HepG2 (cell line): ENCODE measurements around the gene APOD. TPM values are rescaled to one million over a fixed set of nuclear protein-coding genes. Genes with fewer than 3 reads are reported as not detected.
A peak's percentile ranks its signal among the peaks of the same experiment; 100 is the strongest.

Source experiments
- ASH2L ChIP-seq: fragments of 300-600, 200-600 bp; sonication (generic); IDR thresholded peaks from 2 replicates; pipeline ENCODE4 v1.7.0; 2017; ENCODE audit warnings: low read depth, mild to moderate bottlenecking, moderate library complexity, mixed read lengths, low read length; ENCODE audit not compliant: insufficient read length
- EZH2 ChIP-seq: conservative IDR thresholded peaks from 2 replicates; pipeline ENCODE4 v1.6.1; 2012; ENCODE audit warnings: mild to moderate bottlenecking, low read depth, low read length, moderate library complexity
- FOXA1 ChIP-seq, 2 experiments: fragments of 450-650 bp in 1 of 2; sonication (generic) in 1 of 2; formaldehyde crosslinking in 1 of 2; IDR thresholded peaks; 2 replicates each; pipeline versions ENCODE4 v1.4.0 to v1.6.1; 2016 to 2020; ENCODE audit warnings: missing genetic modification reagents in 1 of 2
- GLI4 ChIP-seq: sonication (generic); formaldehyde crosslinking; IDR thresholded peaks from 2 replicates; pipeline ENCODE4 v1.5.1; 2020; ENCODE audit warnings: missing genetic modification reagents, mild to moderate bottlenecking, moderate library complexity, borderline replicate concordance
- HDAC2 ChIP-seq: sonication (generic); formaldehyde crosslinking; IDR thresholded peaks from 2 replicates; pipeline ENCODE4 v1.4.0; 2020; ENCODE audit warnings: missing genetic modification reagents
- HOXA9 ChIP-seq: sonication (generic); formaldehyde crosslinking; IDR thresholded peaks from 2 replicates; pipeline ENCODE4 v1.8.1; 2022; ENCODE audit warnings: missing genetic modification reagents, mild to moderate bottlenecking, moderate library complexity, borderline replicate concordance
- MTA3 ChIP-seq: sonication (generic); formaldehyde crosslinking; IDR thresholded peaks from 2 replicates; pipeline ENCODE4 v1.4.0; 2020; ENCODE audit warnings: missing genetic modification reagents
- NCOA1 ChIP-seq: sonication (generic); formaldehyde crosslinking; IDR thresholded peaks from 2 replicates; pipeline ENCODE4 v1.9.0; 2021; ENCODE audit warnings: missing genetic modification reagents
- PHB2 ChIP-seq: fragments of 450-650 bp; IDR thresholded peaks from 2 replicates; pipeline ENCODE4 v1.6.1; 2018; ENCODE audit not compliant: partially characterized antibody
- SAP130 ChIP-seq: IDR thresholded peaks from 2 replicates; pipeline ENCODE4 v1.6.1; 2016; ENCODE audit warnings: low read depth
- SIN3B ChIP-seq: fragments of 150-350 bp; IDR thresholded peaks from 2 replicates; pipeline ENCODE4 v1.6.1; 2014; ENCODE audit warnings: low read length
- TEAD3 ChIP-seq: optimal IDR thresholded peaks from 2 replicates; pipeline ENCODE3; 2016; ENCODE audit warnings: borderline replicate concordance
- ZNF446 ChIP-seq: sonication (generic); formaldehyde crosslinking; IDR thresholded peaks from 2 replicates; pipeline ENCODE4 v1.5.0; 2020; ENCODE audit warnings: mild to moderate bottlenecking, missing genetic modification reagents
- ZNF562 ChIP-seq: sonication (generic); formaldehyde crosslinking; IDR thresholded peaks from 2 replicates; pipeline ENCODE4 v1.8.0; 2022; ENCODE audit warnings: missing genetic modification reagents, borderline replicate concordance
- ZNF670 ChIP-seq: sonication (generic); formaldehyde crosslinking; IDR thresholded peaks from 2 replicates; pipeline ENCODE4 v1.8.0; 2022; ENCODE audit warnings: mild to moderate bottlenecking, missing genetic modification reagents, borderline replicate concordance
- ZNF713 ChIP-seq: sonication (generic); formaldehyde crosslinking; IDR thresholded peaks from 2 replicates; pipeline ENCODE4 v1.4.0; 2020; ENCODE audit warnings: mild to moderate bottlenecking, missing genetic modification reagents
- ZNF75D ChIP-seq: sonication (generic); formaldehyde crosslinking; IDR thresholded peaks from 2 replicates; pipeline ENCODE4 v1.8.1; 2023; ENCODE audit warnings: missing genetic modification reagents, mild to moderate bottlenecking, borderline replicate concordance
- ZNF790 ChIP-seq: sonication (generic); formaldehyde crosslinking; IDR thresholded peaks from 2 replicates; pipeline ENCODE4 v1.8.0; 2022; ENCODE audit warnings: missing genetic modification reagents, mild to moderate bottlenecking, borderline replicate concordance
- polyA plus RNA-seq, 8 experiments: library from polyadenylated mRNA; depleted of rRNA in 3 of 8; stranded (reverse) in 7 of 8; unstranded in 1 of 8; fragments of >200 nt; fragmentation: Illumina TruSeq in 4 of 8; extraction: Trizol in 4 of 8; gene quantifications; 2 replicates each; pipeline versions ENCODE4 v1.2.1 to v1.2.3, GENCODE V29; 2011 to 2016; ENCODE audit warnings: low read depth in 4 of 8, missing spikeins in 1 of 8, mixed read lengths in 1 of 8; ENCODE audit not compliant: insufficient read depth in 1 of 8
- total RNA-seq, 5 experiments: library from RNA; depleted of rRNA; stranded (reverse); fragments of >200 nt; fragmentation: Illumina TruSeq; extraction: Trizol; gene quantifications; 2 replicates each; pipeline ENCODE4 v1.2.3, GENCODE V29; 2016; ENCODE audit warnings: low read depth in 1 of 5
- TF ChIP-seq, protein P1 (sequence below): sonication (generic); formaldehyde crosslinking; IDR thresholded peaks from 2 replicates; pipeline ENCODE4 v1.4.0; 2020; ENCODE audit warnings: missing genetic modification reagents
- TF ChIP-seq, protein P2 (sequence below): sonication (generic); formaldehyde crosslinking; IDR thresholded peaks from 2 replicates; pipeline ENCODE4 v1.5.0; 2020; ENCODE audit warnings: missing genetic modification reagents, mild to moderate bottlenecking, borderline replicate concordance
- TF ChIP-seq, protein P3 (sequence below): sonication (generic); formaldehyde crosslinking; IDR thresholded peaks from 2 replicates; pipeline ENCODE4 v1.4.0; 2020; ENCODE audit warnings: low read depth, mild to moderate bottlenecking, missing genetic modification reagents
- TF ChIP-seq, protein P4 (sequence below): sonication (generic); formaldehyde crosslinking; IDR thresholded peaks from 2 replicates; pipeline ENCODE4 v1.4.0; 2020; ENCODE audit warnings: missing genetic modification reagents

The APOD gene
- total and polyA plus RNA-seq, 2 of the 13 experiments (the other 11 are each of a cell fraction or from before 2014, with no cell fraction given), result not detected

DNA sequence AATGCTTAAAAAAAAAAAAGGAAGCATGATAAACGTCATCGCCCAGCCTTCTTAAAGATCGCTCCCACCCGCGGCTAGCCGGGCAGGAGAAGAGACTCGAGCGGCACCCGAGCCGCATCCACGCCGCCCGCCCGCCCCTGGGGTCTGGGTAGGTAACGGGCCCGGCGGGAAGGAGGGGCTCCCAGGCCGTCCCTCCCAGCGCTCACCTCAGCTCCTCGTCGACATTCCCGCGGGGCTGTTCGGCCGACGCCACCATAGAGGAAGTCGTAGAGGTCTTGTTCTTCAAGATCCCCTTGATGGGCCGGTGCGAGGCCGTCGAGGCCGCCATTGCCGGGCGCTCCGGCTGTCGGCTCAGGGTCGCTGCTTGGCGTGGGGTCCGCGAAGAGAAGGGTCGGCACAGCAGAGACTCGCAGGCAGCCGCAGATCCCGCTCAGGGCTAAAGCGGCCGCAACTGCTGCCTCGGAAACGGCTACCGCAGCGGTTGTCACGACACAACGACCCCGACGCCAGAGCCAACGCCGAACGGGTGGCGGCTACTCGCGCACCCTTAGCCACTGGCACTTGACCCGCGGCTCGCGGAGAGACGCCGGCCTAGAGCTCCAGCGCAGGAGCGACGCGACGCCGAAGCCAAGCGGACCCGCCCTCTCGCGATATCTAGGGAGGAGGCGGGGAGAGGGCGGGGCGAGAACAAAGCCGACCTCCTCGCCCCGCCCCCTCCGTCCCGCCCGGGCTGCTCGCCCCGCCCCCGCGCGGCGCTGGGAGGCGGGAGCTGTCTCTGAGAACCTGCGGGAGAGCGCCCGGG is 40.8 kb downstream of the APOD start, which contains the start of gene PPP1R2 (continued):
- TF ChIP-seq, protein P1, sequence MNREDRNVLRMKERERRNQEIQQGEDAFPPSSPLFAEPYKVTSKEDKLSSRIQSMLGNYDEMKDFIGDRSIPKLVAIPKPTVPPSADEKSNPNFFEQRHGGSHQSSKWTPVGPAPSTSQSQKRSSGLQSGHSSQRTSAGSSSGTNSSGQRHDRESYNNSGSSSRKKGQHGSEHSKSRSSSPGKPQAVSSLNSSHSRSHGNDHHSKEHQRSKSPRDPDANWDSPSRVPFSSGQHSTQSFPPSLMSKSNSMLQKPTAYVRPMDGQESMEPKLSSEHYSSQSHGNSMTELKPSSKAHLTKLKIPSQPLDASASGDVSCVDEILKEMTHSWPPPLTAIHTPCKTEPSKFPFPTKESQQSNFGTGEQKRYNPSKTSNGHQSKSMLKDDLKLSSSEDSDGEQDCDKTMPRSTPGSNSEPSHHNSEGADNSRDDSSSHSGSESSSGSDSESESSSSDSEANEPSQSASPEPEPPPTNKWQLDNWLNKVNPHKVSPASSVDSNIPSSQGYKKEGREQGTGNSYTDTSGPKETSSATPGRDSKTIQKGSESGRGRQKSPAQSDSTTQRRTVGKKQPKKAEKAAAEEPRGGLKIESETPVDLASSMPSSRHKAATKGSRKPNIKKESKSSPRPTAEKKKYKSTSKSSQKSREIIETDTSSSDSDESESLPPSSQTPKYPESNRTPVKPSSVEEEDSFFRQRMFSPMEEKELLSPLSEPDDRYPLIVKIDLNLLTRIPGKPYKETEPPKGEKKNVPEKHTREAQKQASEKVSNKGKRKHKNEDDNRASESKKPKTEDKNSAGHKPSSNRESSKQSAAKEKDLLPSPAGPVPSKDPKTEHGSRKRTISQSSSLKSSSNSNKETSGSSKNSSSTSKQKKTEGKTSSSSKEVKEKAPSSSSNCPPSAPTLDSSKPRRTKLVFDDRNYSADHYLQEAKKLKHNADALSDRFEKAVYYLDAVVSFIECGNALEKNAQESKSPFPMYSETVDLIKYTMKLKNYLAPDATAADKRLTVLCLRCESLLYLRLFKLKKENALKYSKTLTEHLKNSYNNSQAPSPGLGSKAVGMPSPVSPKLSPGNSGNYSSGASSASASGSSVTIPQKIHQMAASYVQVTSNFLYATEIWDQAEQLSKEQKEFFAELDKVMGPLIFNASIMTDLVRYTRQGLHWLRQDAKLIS (CRISPR knock-in tag), result peak; percentile 54; the same call in 1 of the 2 replicates
- TF ChIP-seq TEAD3 (CRISPR knock-in tag), result peak; percentile 16
- TF ChIP-seq, protein P2, sequence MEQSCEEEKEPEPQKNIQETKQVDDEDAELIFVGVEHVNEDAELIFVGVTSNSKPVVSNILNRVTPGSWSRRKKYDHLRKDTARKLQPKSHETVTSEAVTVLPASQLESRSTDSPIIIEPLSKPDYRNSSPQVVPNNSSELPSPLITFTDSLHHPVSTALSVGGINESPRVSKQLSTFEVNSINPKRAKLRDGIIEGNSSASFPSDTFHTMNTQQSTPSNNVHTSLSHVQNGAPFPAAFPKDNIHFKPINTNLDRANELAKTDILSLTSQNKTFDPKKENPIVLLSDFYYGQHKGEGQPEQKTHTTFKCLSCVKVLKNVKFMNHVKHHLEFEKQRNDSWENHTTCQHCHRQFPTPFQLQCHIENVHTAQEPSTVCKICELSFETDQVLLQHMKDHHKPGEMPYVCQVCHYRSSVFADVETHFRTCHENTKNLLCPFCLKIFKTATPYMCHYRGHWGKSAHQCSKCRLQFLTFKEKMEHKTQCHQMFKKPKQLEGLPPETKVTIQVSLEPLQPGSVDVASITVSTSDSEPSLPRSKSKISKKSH (CRISPR knock-in tag), result peak; percentile 87
- no peak for TF ChIP-seq FOXA1 (IDR thresholded peaks at IDR 0.05)
- no peak for TF ChIP-seq FOXA1 (CRISPR knock-in tag; IDR thresholded peaks at IDR 0.05)
- TF ChIP-seq, protein P3, sequence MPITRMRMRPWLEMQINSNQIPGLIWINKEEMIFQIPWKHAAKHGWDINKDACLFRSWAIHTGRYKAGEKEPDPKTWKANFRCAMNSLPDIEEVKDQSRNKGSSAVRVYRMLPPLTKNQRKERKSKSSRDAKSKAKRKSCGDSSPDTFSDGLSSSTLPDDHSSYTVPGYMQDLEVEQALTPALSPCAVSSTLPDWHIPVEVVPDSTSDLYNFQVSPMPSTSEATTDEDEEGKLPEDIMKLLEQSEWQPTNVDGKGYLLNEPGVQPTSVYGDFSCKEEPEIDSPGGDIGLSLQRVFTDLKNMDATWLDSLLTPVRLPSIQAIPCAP (CRISPR knock-in tag), result no peak
- TF ChIP-seq NCOA1 (CRISPR knock-in tag), result peak; percentile 82
- TF ChIP-seq ZNF713 (CRISPR knock-in tag), result no peak
- TF ChIP-seq GLI4 (CRISPR knock-in tag), result 0 out of 2 replicates have a peak, but pooled peaks have one; percentile 55
- no peak for TF ChIP-seq PHB2
- TF ChIP-seq HDAC2 (CRISPR knock-in tag), result no peak
- TF ChIP-seq MTA3 (CRISPR knock-in tag), result no peak
- no peak for TF ChIP-seq HOXA9
- TF ChIP-seq ZNF562 (CRISPR knock-in tag), result no peak
- no peak for TF ChIP-seq ZNF446 (CRISPR knock-in tag)
- TF ChIP-seq SIN3B, result no peak
- peak; percentile 78 for TF ChIP-seq SAP130 (CRISPR knock-in tag)
- TF ChIP-seq, protein P4, sequence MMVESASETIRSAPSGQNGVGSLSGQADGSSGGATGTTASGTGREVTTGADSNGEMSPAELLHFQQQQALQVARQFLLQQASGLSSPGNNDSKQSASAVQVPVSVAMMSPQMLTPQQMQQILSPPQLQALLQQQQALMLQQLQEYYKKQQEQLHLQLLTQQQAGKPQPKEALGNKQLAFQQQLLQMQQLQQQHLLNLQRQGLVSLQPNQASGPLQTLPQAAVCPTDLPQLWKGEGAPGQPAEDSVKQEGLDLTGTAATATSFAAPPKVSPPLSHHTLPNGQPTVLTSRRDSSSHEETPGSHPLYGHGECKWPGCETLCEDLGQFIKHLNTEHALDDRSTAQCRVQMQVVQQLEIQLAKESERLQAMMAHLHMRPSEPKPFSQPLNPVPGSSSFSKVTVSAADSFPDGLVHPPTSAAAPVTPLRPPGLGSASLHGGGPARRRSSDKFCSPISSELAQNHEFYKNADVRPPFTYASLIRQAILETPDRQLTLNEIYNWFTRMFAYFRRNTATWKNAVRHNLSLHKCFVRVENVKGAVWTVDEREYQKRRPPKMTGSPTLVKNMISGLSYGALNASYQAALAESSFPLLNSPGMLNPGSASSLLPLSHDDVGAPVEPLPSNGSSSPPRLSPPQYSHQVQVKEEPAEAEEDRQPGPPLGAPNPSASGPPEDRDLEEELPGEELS (CRISPR knock-in tag), result no peak
- no peak for TF ChIP-seq ZNF790
- TF ChIP-seq ZNF75D, result no peak
- TF ChIP-seq ASH2L, result peak; percentile 72
- 0 out of 2 replicates have a peak, but pooled peaks have one; percentile 14 for TF ChIP-seq ZNF670 (CRISPR knock-in tag)
- TF ChIP-seq EZH2, result no peak
